BJ (cell line): ENCODE results near the gene SLC4A8. TPM values are rescaled to one million over a fixed set of nuclear protein-coding genes. Genes with fewer than 3 reads are reported as not detected.

Experiments used
- CTCF ChIA-PET: fragments of 350-600 bp; formaldehyde crosslinking; extraction: SDS; loops from one replicate; lab custom pipeline; 2021; ENCODE audit warnings: antibody characterized with exemption, inconsistent platforms; lab: Yijun Ruan, JAX
- POLR2A ChIA-PET: fragments of 300-600 bp; sonication (Branson Sonifier 250); formaldehyde crosslinking; extraction: SDS; loops from one replicate; lab custom pipeline; 2021; ENCODE audit warnings: antibody characterized with exemption; lab: Charles Lee
- DNase-seq: peaks from one replicate; pipeline ENCODE4 v3.0.0-alpha.2; 2011; ENCODE audit warnings: low read depth
- H3K27me3 ChIP-seq: 2 replicates; pipeline ENCODE4 v1.6.0; 2011; ENCODE audit warnings: low read length; ENCODE audit not compliant: control insufficient read depth, insufficient read depth
- H3K36me3 ChIP-seq: 2 replicates; pipeline ENCODE4 v1.5.1; 2011; ENCODE audit warnings: low read length; ENCODE audit not compliant: control insufficient read depth, insufficient read depth
- H3K4me3 ChIP-seq: 2 replicates; pipeline ENCODE4 v1.5.1; 2011; ENCODE audit warnings: low read depth, mild to moderate bottlenecking, control low read depth, low read length
- polyA plus RNA-seq: library from polyadenylated mRNA; depleted of rRNA; stranded (reverse); fragments of >200 nt; gene quantifications from 2 replicates; pipeline ENCODE4 v1.2.3, GENCODE V29; 2011
- TF ChIP-seq, protein P1 (sequence below): IDR thresholded peaks from 2 replicates; pipeline ENCODE4 v1.5.1; 2011; ENCODE audit warnings: low read depth, mild to moderate bottlenecking, control low read depth, inconsistent platforms, low read length, moderate library complexity; ENCODE audit not compliant: insufficient read depth

Gene SLC4A8
- polyA plus RNA-seq, 1 experiment: 4.9 TPM

DNA sequence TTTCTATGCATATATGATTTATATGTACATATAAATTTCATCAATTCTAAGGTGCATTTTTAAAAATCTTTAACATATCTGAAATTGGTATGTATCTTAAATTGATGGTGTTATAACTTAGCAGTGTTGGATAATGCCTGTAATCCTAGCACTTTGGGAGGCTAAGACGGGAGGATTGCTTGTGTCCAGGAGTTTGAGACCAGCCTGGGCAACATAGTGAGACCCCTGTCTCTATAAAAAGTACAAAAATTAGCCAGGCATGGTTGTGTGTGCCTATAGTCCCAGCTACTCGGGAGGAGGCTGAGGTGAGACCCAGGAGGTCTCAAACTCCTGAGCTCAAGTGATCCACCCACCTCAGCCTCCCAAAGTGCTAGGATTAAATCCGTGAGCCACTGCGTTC lies 27.0 kb upstream of the SLC4A8 start:
- CTCF ChIA-PET: interaction anchor here (0.6 to 0.8 kb wide), 2 partner anchors 9 to 135 kb away, joined by 3 read pairs; no protein-coding TSS in a partner anchor
- no peak for DNase-seq
- TF ChIP-seq, protein P1, sequence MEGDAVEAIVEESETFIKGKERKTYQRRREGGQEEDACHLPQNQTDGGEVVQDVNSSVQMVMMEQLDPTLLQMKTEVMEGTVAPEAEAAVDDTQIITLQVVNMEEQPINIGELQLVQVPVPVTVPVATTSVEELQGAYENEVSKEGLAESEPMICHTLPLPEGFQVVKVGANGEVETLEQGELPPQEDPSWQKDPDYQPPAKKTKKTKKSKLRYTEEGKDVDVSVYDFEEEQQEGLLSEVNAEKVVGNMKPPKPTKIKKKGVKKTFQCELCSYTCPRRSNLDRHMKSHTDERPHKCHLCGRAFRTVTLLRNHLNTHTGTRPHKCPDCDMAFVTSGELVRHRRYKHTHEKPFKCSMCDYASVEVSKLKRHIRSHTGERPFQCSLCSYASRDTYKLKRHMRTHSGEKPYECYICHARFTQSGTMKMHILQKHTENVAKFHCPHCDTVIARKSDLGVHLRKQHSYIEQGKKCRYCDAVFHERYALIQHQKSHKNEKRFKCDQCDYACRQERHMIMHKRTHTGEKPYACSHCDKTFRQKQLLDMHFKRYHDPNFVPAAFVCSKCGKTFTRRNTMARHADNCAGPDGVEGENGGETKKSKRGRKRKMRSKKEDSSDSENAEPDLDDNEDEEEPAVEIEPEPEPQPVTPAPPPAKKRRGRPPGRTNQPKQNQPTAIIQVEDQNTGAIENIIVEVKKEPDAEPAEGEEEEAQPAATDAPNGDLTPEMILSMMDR: no peak
- Histone ChIP-seq H3K36me3 (no peaks in the 10 kb centered on the region), H3K4me3 (no peak overlapping the region), H3K27me3 (no peaks in the 10 kb centered on the region)
- POLR2A ChIA-PET: no interaction called here

GRCh38 chr12:51399891-51400290 lies 24.7 kb upstream of the SLC4A8 start:
- POLR2A ChIA-PET: no interaction called here
- Histone ChIP-seq H3K27me3 (no peaks in the 10 kb centered on the region), H3K4me3 (no peak overlapping the region), H3K36me3 (no peaks in the 10 kb centered on the region)
- CTCF ChIA-PET: interaction anchor here (0.6 to 1.6 kb wide), 3 partner anchors 10 to 475 kb away, joined by 3 to 4 read pairs (median 4); no protein-coding TSS in a partner anchor
- TF ChIP-seq, protein P1: no peak
- no peak for DNase-seq

- H3K4me3 ChIP-seq: no peak overlapping the region
- CTCF ChIA-PET: no interaction called here
- H3K27me3 ChIP-seq: no peaks in the 10 kb centered on the region
- TF ChIP-seq, protein P1: no peak
- POLR2A ChIA-PET: no interaction called here
- no peak for DNase-seq
- no peaks in the 10 kb centered on the region for H3K36me3 ChIP-seq
These were observed 23.6 kb upstream of the SLC4A8 start for GRCh38 chr12:51401020-51401419.

DNA sequence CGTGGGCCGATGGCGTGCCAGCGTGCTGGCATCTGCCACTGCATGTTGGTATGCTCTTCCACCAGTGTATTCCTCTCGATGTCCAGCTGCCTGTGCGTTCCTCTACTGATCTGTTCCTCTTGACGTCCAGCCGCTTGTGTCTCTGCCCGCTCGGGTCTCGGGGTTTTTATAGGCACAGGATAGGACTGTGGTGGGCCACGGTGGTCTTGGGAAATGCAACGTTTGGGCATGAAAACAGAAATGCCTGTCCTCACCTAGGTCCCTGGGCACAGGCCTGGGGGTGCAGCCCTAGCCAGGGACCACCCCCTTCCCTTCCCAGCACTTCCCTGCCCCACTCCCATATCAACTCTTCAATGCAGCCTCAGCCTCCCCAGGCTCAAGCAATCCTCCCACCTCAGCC lies 23.1 kb upstream of the SLC4A8 start:
- ChIA-PET CTCF (no interaction called here), POLR2A (no interaction called here)
- no peaks in the 10 kb centered on the region for H3K27me3 ChIP-seq
- H3K4me3 ChIP-seq: no peak overlapping the region
- no peaks in the 10 kb centered on the region for H3K36me3 ChIP-seq
- no peak for DNase-seq
- TF ChIP-seq, protein P1: no peak

DNA sequence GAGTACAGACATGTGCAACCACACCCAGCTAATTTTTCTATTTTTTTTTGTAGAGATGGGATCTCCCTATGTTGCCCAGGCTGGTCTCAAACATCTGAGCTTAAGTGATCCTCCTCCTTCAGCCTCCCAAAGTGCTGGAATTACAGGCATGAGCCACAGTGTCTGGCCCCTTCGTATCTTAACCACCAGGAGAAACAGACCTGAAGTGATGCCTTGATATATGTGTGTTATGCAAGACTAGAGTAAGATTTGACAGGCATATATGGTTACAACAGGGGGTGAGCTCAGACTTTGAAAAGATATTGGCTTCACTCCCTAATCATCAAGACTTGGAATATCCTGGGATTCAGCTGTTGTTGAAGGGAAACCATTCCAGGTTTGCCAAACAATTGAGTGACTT lies 22.7 kb upstream of the SLC4A8 start:
- no peaks in the 10 kb centered on the region for H3K27me3 ChIP-seq
- H3K36me3 ChIP-seq: no peaks in the 10 kb centered on the region
- DNase-seq: no peak
- POLR2A ChIA-PET: no interaction called here
- TF ChIP-seq, protein P1: no peak
- CTCF ChIA-PET: no interaction called here
- H3K4me3 ChIP-seq: no peak overlapping the region
